WERI-Rb-1 (cell line): Measurements from ENCODE around the gene STUM.
"Not testable (repeated sequence)": the region's sequence is repeated elsewhere in the genome, so short reads cannot be mapped to it uniquely, and the experiment has no call there.

ENCODE experiments used
- DNase-seq: peaks from one replicate; pipeline ENCODE4 v3.0.0-alpha.2; 2020
- H3K27ac ChIP-seq: fragments of 250-450 bp; sonication (Bioruptor Pico); 2 replicates; pipeline ENCODE4 v1.5.1; 2020; ENCODE audit warnings: mild to moderate bottlenecking, moderate library complexity
- H3K27me3 ChIP-seq: fragments of 250-450 bp; sonication (Bioruptor Pico); 2 replicates; pipeline ENCODE4 v1.5.1; 2021; ENCODE audit warnings: mild to moderate bottlenecking, low read depth, moderate library complexity; ENCODE audit not compliant: insufficient read depth, severe bottlenecking
- H3K36me3 ChIP-seq: fragments of 250-450 bp; sonication (Bioruptor Pico); 2 replicates; pipeline ENCODE4 v1.5.1; 2020; ENCODE audit warnings: mild to moderate bottlenecking, moderate library complexity
- H3K4me3 ChIP-seq: 2 replicates; pipeline ENCODE4 v1.5.1; 2011; ENCODE audit warnings: low read depth, mild to moderate bottlenecking, control low read depth, low read length
- H3K9me3 ChIP-seq: fragments of 250-450 bp; sonication (Bioruptor Pico); 2 replicates; pipeline ENCODE4 v1.5.1; 2021; ENCODE audit warnings: mild to moderate bottlenecking, moderate library complexity; ENCODE audit not compliant: severe bottlenecking
- TF ChIP-seq, protein P1 (sequence below): IDR thresholded peaks from 2 replicates; pipeline ENCODE4 v1.5.1; 2011; ENCODE audit warnings: low read depth, mild to moderate bottlenecking, control low read depth, inconsistent platforms, low read length

The STUM gene

DNA sequence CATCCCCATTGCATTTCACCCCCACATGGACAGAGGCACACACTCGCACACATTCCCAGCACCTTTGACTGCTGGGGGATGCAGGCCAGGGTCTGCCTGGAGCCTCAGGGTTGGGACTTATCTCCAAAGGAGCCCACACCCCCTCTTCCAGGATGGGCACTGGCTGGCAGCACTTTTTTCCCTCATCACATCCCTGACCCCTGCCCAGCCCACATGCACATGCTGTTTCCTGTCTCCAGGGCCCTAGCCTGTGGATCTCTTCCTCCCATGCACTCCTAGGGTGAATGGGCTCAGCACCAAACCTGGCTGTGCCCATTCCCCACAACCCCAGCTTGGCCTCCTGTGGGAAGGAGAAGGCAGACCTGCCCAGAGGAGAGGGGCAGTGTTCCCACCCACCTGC is 59.3 kb downstream of the STUM start:
- H3K27me3 ChIP-seq, result no peaks in the 10 kb centered on the region
- no peaks in the 10 kb centered on the region for H3K36me3 ChIP-seq
- no peak for DNase-seq
- H3K27ac ChIP-seq, result no peak overlapping the region
- TF ChIP-seq, protein P1, sequence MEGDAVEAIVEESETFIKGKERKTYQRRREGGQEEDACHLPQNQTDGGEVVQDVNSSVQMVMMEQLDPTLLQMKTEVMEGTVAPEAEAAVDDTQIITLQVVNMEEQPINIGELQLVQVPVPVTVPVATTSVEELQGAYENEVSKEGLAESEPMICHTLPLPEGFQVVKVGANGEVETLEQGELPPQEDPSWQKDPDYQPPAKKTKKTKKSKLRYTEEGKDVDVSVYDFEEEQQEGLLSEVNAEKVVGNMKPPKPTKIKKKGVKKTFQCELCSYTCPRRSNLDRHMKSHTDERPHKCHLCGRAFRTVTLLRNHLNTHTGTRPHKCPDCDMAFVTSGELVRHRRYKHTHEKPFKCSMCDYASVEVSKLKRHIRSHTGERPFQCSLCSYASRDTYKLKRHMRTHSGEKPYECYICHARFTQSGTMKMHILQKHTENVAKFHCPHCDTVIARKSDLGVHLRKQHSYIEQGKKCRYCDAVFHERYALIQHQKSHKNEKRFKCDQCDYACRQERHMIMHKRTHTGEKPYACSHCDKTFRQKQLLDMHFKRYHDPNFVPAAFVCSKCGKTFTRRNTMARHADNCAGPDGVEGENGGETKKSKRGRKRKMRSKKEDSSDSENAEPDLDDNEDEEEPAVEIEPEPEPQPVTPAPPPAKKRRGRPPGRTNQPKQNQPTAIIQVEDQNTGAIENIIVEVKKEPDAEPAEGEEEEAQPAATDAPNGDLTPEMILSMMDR, result no peak
- no peaks in the 10 kb centered on the region for H3K9me3 ChIP-seq
- H3K4me3 ChIP-seq, result no peak overlapping the region

DNA sequence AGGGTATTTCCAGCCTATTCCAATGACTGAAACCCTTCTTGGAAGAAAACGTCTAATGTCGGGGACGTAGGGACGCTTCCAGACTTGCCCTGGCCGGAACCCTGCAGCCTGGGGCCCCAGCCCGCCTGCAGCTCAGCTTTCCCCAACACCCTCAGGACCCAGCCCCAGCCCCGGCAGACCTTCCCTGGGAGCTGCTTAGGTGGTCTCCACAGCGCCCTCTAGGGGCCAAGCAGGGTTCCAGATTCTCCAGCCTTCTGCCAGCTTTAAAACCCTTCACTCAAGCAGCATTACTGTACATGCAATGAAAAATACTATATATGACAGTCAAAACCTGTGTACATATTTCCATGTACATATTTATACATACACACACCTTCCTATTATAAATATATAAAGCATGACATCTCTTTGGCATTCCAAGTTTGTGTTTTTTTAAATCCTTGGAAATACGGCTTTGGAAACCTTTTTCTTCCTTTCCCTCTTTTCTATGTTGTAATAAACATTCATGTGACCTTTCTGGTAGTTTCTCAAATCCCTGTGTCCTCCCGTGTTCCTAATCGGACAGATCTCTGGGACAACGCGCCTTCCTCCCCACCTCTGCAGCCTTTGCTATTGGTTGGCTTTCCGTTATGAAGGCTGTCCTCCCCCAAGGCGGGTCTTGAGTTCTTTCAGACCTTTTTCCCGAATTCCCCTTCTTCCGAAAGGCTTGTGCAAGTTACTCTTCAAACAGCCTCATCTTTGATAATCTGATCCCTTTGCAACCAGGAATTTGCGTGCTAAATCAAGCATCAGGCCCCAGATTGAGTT is 60.3 kb downstream of the STUM start:
- Histone ChIP-seq H3K36me3 (no peaks in the 10 kb centered on the region), H3K27me3 (no peaks in the 10 kb centered on the region), H3K4me3 (no peak overlapping the region), H3K27ac (no peak overlapping the region), H3K9me3 (no peaks in the 10 kb centered on the region)
- TF ChIP-seq, protein P1, result peak; percentile 63
- DNase-seq, result peak; percentile 72

DNA sequence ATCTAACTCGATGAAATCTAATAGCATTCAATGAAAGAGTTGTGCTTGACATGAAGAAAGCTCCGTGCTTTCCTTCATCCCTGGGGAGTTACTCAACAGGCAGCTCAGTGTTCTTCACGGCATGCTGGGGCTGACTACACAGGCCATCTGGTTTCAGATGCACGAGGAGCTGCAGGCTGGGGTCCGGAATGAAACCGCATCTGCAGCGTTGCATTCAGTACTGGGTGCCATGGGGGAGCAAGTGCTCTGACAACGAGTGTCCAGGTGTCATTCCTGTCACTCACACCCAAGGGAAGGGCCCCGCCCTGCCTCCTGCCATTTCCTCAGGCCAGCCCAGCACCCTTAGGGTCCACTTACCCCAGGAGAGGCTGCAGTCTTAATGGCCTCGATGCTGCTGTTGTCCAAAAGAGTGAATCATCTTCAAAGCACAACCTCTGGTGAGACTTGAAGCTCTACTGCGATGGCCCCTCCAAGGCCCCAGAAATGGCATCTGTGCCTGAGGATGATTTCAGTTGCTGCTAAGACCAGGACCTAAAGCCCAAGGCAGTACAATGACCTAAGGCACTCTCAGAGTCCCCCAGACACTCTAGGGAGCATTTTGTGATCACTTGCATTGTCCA is 61.4 kb downstream of the STUM start:
- H3K27me3 ChIP-seq, result no peaks in the 10 kb centered on the region

DNA sequence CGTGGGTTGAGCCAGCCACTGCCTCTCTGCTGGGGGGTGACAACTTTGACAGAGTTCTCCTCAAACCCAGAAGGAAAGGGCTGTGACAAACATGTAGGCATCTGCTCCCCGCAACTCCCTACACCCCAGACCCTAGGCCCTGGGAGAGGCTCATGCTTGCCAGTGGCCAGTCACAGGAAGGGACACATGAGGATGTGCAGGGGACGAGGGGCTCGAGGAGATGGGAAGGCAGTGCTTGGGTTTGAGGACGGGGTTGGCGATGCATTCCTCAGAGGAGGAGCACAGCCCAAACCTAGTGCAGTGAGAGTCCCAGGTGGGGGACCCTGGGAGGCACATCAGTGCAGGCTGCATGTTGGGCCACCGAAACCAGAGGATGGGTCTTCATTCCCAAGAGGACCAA is 62.1 kb downstream of the STUM start:
- Histone ChIP-seq H3K27me3 (no peaks in the 10 kb centered on the region), H3K9me3 (no peaks in the 10 kb centered on the region), H3K27ac (no peak overlapping the region), H3K36me3 (no peaks in the 10 kb centered on the region), H3K4me3 (no peak overlapping the region)
- TF ChIP-seq, protein P1, result no peak
- DNase-seq, result no peak

More for the DNA sequence above, 61.4 kb downstream of the STUM start:
- Histone ChIP-seq H3K9me3 (no peaks in the 10 kb centered on the region), H3K4me3 (no peak overlapping the region), H3K36me3 (no peaks in the 10 kb centered on the region), H3K27ac (no peak overlapping the region)
- TF ChIP-seq, protein P1, result no peak
- DNase-seq, result no peak

DNA sequence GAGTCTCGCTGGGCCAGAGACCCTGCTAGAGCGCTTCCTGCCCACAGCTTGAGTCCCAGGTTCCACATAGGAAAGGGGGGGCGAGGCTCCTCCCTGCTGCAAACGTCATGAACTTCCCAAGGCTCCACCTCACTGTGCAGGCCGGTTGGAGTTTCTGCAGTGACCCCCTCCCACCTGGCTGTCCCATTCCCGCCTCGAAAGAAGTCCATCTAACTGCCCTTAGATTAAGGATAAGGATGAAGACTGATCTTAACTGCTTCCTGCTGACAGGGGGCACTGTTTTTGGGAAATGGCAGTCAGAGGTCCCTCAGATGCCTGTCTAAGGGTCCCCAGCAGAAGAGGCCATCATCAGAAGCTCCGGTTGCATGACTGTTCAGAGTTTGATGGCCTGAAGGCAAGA is 62.7 kb downstream of the STUM start:
- H3K9me3 ChIP-seq, result no peaks in the 10 kb centered on the region
- no peak for DNase-seq
- no peak overlapping the region for H3K27ac ChIP-seq
- H3K36me3 ChIP-seq, result no peaks in the 10 kb centered on the region
- no peak overlapping the region for H3K4me3 ChIP-seq
- H3K27me3 ChIP-seq, result no peaks in the 10 kb centered on the region
- TF ChIP-seq, protein P1, result no peak

DNA sequence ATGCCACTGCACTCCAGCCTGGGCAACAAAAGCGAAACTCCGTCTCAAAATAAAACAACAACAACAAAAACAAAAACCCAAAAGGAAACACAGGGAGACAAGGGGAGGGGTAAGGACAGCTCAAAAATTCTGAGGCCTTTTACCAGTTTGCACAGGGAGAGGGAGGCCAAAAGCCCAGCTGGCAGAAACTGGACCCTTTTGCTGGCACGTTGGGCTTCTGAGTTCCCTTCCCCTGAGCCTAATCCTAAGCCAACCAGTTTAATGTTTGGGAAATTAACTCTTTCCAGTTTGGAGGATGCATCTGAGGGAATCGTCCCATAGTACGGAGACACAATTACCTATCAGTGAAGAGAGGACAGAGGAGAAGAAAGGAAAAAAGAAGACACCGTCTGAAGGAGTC is 63.4 kb downstream of the STUM start:
- not testable (repeated sequence) for H3K27me3 ChIP-seq, H3K9me3 ChIP-seq, H3K36me3 ChIP-seq, H3K4me3 ChIP-seq, DNase-seq, H3K27ac ChIP-seq
